Prostate gland (tissue), 2 donors: ENCODE data around the gene FBXW12. TPM values are rescaled to one million over a fixed set of nuclear protein-coding genes. Genes with fewer than 3 reads are reported as not detected.
A peak's percentile ranks its signal among the peaks of the same experiment; 100 is the strongest.

ENCODE experiments used
- DNase-seq: peaks from one replicate; pipeline ENCODE4 v3.0.0-alpha.2; 2019; ENCODE audit warnings: low spot score
- H3K27ac ChIP-seq, 2 donors: fragments of 200-600 bp; sonication (generic); 2 replicates each; pipeline ENCODE4 v1.5.1; 2017 to 2019
- H3K27me3 ChIP-seq: fragments of 200-600 bp; sonication (generic); replicated peaks from 2 replicates; pipeline ENCODE4 v1.5.1; 2019; ENCODE audit not compliant: insufficient read depth
- H3K36me3 ChIP-seq, 2 donors: fragments of 200-600 bp; sonication (generic); 1 replicate in 1 of 2; 2 replicates in 1 of 2; pipeline versions ENCODE4 v1.5.1 to v1.8.1; 2017 to 2019
- H3K4me1 ChIP-seq: fragments of 200-600 bp; sonication (generic); replicated peaks from 2 replicates; pipeline ENCODE4 v1.5.1; 2019
- H3K4me3 ChIP-seq, 2 donors: fragments of 200-600 bp; sonication (generic); 2 replicates each; pipeline ENCODE4 v1.5.1; 2017 to 2019
- H3K9me3 ChIP-seq: fragments of 200-600 bp; sonication (generic); 2 replicates; pipeline ENCODE4 v1.5.1; 2017
- POLR2A ChIP-seq: fragments of 450-650 bp; IDR thresholded peaks from one replicate; pipeline ENCODE4 v1.6.1; 2016; ENCODE audit warnings: antibody characterized with exemption, mild to moderate bottlenecking
- POLR2AphosphoS5 ChIP-seq: sonication (generic); formaldehyde crosslinking; IDR thresholded peaks from one replicate; pipeline ENCODE4 v1.6.1; 2017; ENCODE audit warnings: antibody characterized with exemption
- WGBS: methylation state at CpG from one replicate; pipeline ENCODE4 v1.1.5; 2018; 5-methylcytosine and 5-hydroxymethylcytosine counted together
- intact Hi-C: fragments of 100-400 bp; cut with DNase I; formaldehyde crosslinking; loops from one replicate; pipeline ENCODE4 v1.14.2; 2022
- total RNA-seq, 2 donors: library from RNA; depleted of rRNA; stranded (reverse); fragments of >200 nt; gene quantifications; one replicate each; pipeline ENCODE4 v1.1.0, GENCODE V29; 2016
- TF ChIP-seq, protein P1 (sequence below), 4 experiments: fragments of 200-600 bp in 2 of 4; fragments of 450-650 bp in 2 of 4; sonication (generic) in 2 of 4; IDR thresholded peaks; 1 replicate in 3 of 4; 2 replicates in 1 of 4; pipeline ENCODE4 v1.5.1; 2016 to 2019; ENCODE audit warnings: antibody characterized with exemption in 4 of 4, mild to moderate bottlenecking in 2 of 4, moderate library complexity in 2 of 4

Gene FBXW12
- total RNA-seq, 2 donors from 2014 or later, result 0.68 TPM; not detected in 1

DNA sequence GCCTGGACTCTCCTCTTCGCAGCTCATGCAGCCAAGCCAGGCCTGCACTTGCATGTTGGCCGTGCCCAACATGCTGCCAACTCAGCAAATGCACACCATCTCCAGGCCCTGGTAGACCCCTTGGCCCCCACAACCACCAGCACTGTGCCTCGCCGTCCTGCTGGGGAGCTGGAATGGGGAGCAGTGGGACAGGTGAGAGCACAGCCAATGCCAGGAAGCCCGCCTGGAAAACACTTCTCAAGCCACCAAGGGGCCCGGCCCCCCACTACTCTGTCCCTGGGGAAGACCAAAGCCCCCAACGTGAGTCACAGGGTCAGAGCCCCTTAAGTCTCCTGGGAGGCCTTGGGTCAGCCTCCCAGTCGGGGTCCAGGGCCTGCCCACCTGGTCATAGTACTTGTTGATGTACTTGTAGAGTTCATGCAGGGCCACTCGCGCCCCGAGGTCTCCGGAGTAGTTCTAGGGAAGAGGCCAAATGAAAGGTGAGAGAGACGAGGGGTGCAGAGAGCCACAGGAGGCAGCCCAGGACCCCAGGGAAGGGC is 33.4 kb downstream of the FBXW12 start:
- no peaks in the 10 kb centered on the region for H3K4me1 ChIP-seq
- peak; percentile 3 for DNase-seq
- H3K36me3 ChIP-seq, result peaks cover 21 to 26% of the 10 kb centered on the region in 2 donors
- H3K9me3 ChIP-seq, result no peaks in the 10 kb centered on the region
- TF ChIP-seq POLR2A, result no peak
- TF ChIP-seq, protein P1, sequence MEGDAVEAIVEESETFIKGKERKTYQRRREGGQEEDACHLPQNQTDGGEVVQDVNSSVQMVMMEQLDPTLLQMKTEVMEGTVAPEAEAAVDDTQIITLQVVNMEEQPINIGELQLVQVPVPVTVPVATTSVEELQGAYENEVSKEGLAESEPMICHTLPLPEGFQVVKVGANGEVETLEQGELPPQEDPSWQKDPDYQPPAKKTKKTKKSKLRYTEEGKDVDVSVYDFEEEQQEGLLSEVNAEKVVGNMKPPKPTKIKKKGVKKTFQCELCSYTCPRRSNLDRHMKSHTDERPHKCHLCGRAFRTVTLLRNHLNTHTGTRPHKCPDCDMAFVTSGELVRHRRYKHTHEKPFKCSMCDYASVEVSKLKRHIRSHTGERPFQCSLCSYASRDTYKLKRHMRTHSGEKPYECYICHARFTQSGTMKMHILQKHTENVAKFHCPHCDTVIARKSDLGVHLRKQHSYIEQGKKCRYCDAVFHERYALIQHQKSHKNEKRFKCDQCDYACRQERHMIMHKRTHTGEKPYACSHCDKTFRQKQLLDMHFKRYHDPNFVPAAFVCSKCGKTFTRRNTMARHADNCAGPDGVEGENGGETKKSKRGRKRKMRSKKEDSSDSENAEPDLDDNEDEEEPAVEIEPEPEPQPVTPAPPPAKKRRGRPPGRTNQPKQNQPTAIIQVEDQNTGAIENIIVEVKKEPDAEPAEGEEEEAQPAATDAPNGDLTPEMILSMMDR (IDR thresholded peaks at IDR 0.05), result no peak
- no peak for TF ChIP-seq POLR2AphosphoS5
- H3K4me3 ChIP-seq, result no peak overlapping the region
- H3K27me3 ChIP-seq, result no peaks in the 10 kb centered on the region
- WGBS, result 71% methylated on average over 13 of the region's 13 CpGs
- no peak overlapping the region for H3K27ac ChIP-seq
- intact Hi-C loops, result no loop called here

DNA sequence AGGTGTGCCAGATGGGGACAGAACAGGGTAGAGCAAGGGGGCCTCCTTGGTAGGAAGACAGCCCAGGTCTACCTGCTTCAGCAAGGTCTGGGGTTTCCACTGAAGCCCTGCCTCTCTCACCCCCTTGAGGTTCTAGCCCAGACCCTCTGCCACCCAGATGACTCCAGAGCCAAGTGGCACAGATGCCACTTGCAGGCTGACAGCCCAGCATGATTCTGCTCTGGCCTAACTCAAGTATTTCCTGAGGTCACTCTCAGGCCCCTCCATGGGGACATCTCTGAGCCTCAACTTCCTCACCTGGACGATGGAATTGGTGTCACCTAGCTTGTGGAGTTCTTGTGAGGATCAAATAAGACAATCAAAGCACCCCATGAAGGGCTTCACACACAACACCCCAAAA is 34.0 kb downstream of the FBXW12 start:
- no peaks in the 10 kb centered on the region for H3K27me3 ChIP-seq
- H3K9me3 ChIP-seq, result no peaks in the 10 kb centered on the region
- no peaks in the 10 kb centered on the region for H3K4me1 ChIP-seq
- no peak overlapping the region for H3K27ac ChIP-seq
- intact Hi-C loops, result no loop called here
- WGBS, result 80% methylated on average over 1 of the region's 1 CpG
- no peak overlapping the region for H3K4me3 ChIP-seq
- TF ChIP-seq POLR2AphosphoS5 (no peak), POLR2A (no peak)
- TF ChIP-seq, protein P1 (IDR thresholded peaks at IDR 0.05), result no peak
- no peak for DNase-seq
- peaks cover 26% of the 10 kb centered on the region in 2 donors for H3K36me3 ChIP-seq

DNA sequence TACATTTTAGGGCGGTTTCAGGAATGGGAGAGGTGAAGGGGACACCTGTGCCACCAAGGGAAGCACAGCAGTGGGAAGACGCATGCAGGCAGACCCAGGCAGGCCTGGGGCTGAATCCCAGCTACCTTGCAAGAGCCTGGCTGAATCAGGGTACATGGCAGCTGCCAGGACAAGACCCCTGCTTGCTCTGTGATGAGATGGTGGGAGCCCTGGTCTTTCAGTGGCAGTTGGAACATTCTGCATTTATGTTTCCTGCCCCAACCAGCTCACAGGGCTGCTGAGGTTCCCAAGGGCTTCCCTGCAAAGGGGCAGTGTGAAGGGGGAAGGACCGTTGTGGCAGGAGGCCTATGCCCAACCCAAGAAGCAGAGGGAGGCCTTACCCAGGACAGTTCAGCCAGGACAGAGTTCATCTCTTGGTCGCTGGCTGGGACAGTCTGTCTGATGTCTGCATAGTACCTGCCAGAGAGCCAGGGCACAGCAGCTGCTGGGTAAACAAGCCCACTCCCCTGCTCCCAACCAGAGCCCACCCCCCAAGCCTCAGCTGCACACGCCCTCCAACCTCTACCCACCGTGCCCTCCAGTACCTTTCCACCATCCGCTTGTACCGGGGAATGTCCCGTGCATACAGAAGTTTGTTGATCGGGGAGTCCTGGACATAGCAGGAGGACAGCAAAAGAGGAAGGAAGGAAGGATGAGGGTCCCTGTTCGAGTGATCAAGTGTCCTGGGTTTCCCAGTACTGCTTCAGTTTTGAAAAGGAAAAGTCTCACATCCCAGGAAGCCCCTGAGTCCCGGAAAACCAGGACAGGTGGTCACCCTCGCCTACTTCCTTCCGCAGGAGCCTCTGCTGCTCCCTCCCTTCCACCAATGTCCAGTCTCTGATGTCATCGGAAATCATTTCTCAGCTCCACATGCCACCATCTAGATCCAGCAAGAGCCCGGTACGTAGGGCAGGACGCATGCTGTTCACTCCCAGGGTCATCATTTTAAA is 34.7 kb downstream of the FBXW12 start:
- no peaks in the 10 kb centered on the region for H3K27me3 ChIP-seq
- no peaks in the 10 kb centered on the region for H3K4me1 ChIP-seq
- no peak overlapping the region for H3K27ac ChIP-seq
- H3K36me3 ChIP-seq, result peaks cover 26 to 33% of the 10 kb centered on the region in 2 donors
- H3K9me3 ChIP-seq, result no peaks in the 10 kb centered on the region
- 85% methylated on average over 18 of the region's 18 CpGs for WGBS
- no peak overlapping the region for H3K4me3 ChIP-seq
- intact Hi-C loops, result no loop called here
- DNase-seq, result peak; percentile 3
- TF ChIP-seq, protein P1 (IDR thresholded peaks at IDR 0.05), result no peak
- TF ChIP-seq POLR2AphosphoS5 (no peak), POLR2A (no peak)

DNA sequence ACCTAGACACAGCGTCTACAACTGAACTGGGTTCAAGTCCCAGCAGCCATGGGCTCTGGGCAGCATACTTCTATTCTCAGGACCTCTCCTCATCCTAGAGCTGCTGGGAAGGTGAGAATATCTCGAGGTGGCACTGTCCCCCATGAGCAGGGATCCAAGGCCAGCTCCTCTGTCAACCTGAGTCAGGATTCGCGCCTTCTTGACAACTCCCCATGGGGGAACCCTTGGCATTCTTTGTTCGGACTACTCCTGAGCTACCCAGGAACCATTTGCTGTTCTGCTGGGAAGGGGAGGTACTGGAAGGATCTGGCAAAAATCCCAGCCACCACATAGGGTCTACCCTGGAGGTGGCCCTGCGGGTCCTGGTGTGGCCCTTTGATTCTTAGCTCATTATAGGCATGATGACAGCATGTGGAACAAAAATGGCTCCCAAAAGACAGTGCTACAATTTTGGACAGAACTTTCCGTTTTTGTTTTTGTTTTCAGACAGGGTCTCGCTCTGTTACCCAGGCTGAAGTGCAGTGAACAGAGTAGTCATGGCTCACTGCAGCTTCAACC is 35.6 kb downstream of the FBXW12 start:
- TF ChIP-seq, protein P1 (IDR thresholded peaks at IDR 0.05), result no peak
- TF ChIP-seq POLR2AphosphoS5 (no peak), POLR2A (no peak)
- H3K9me3 ChIP-seq, result no peaks in the 10 kb centered on the region
- H3K27ac ChIP-seq, result no peak overlapping the region
- no peaks in the 10 kb centered on the region for H3K27me3 ChIP-seq
- intact Hi-C loops, result no loop called here
- peaks cover 33 to 39% of the 10 kb centered on the region in 2 donors for H3K36me3 ChIP-seq
- 85% methylated on average over 8 of the region's 8 CpGs for WGBS
- H3K4me1 ChIP-seq, result no peaks in the 10 kb centered on the region
- peak; percentile 2 for DNase-seq
- H3K4me3 ChIP-seq, result no peak overlapping the region
